ENCODE results near the gene RNF44. TPM values are rescaled to one million over a fixed set of nuclear protein-coding genes. Genes with fewer than 3 reads are reported as not detected.
A peak's percentile ranks its signal among the peaks of the same experiment; 100 is the strongest.

Gene RNF44
- total RNA-seq, 2 donors from 2014 or later = 10.7 to 12.4 TPM

DNA sequence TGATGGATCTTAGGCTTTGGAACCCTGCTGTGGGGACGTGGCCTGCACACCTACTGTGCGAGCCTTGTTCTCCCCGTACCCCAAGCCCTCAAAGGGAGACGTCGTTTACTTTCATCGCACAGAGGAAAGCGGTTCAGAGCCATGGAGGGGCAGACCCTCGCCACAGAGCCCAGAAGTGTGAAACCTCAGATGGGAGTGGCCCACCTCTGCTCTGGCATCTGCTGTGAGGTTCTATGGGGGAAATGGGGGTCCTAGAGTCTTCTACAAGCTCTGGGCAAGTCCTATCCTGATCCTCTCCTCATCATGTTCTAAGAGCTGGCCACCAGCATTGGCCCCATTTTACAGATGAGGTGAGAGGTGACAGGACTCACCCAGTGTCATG is 3.7 kb upstream of the RNF44 start:
- TF ChIP-seq, protein P1, sequence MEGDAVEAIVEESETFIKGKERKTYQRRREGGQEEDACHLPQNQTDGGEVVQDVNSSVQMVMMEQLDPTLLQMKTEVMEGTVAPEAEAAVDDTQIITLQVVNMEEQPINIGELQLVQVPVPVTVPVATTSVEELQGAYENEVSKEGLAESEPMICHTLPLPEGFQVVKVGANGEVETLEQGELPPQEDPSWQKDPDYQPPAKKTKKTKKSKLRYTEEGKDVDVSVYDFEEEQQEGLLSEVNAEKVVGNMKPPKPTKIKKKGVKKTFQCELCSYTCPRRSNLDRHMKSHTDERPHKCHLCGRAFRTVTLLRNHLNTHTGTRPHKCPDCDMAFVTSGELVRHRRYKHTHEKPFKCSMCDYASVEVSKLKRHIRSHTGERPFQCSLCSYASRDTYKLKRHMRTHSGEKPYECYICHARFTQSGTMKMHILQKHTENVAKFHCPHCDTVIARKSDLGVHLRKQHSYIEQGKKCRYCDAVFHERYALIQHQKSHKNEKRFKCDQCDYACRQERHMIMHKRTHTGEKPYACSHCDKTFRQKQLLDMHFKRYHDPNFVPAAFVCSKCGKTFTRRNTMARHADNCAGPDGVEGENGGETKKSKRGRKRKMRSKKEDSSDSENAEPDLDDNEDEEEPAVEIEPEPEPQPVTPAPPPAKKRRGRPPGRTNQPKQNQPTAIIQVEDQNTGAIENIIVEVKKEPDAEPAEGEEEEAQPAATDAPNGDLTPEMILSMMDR (IDR thresholded peaks at IDR 0.05) = no peak
- Histone ChIP-seq H3K9me3 (no peaks in the 10 kb centered on the region), H3K27me3 (no peaks in the 10 kb centered on the region), H3K36me3 (no peaks in the 10 kb centered on the region), H3K4me3 (no peak overlapping the region), H3K4me1 (peaks cover 0 to 43% of the 10 kb centered on the region in 2 donors), H3K27ac (peak overlapping the region in 1 of 2 donors; percentile 81)
- DNase-seq (ENCODE audit: low spot score) = no peak

DNA sequence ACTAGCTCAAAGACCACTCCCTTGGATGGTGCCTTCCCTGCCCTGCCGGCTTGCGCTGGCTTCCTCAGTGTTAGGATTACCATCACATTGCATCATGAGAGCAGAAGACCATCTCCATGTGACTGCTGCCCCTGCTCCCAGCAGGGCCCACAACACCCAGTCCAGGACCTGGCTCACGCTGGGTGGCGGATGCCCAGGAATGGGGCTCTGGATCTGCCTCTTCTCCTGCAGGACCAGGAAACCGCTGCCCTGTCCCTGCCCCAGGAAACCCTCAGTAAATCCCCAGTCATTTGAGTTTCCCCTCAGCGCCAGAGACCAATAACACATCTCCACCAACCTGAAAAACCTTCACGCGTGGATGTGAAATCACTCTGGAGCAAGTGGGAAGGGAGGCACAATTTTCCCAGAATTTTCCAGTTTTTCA is 3.3 kb upstream of the RNF44 start:
- Histone ChIP-seq H3K9me3 (no peaks in the 10 kb centered on the region), H3K27me3 (no peaks in the 10 kb centered on the region), H3K4me1 (peaks cover 0 to 48% of the 10 kb centered on the region in 2 donors), H3K27ac (no peak overlapping the region), H3K36me3 (no peaks in the 10 kb centered on the region), H3K4me3 (no peak overlapping the region)
- TF ChIP-seq, protein P1 (IDR thresholded peaks at IDR 0.05) = no peak
- no peak for DNase-seq (ENCODE audit: low spot score)

DNA sequence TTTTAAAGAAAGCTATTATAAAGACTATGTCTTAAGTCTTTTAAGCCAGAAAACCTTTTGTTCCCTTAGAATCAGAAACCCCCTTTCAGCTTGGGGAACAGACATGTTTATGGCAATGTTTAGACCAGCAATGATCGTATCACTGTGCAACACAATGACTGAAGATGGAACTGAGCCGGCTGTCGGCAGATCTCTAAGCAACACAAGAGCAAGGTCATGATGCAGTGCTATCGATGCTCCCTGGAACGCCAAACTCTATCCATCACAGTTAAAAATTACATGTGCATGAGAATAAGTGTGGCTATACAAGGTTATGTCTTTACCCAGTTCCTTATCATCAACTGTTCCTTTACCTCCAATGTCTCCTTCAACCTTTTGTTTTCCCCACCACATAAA is 1.8 kb upstream of the RNF44 start:
- Histone ChIP-seq H3K27ac (no peak overlapping the region), H3K9me3 (no peaks in the 10 kb centered on the region), H3K27me3 (no peaks in the 10 kb centered on the region), H3K36me3 (no peaks in the 10 kb centered on the region), H3K4me1 (peaks cover 0 to 61% of the 10 kb centered on the region in 2 donors), H3K4me3 (no peak overlapping the region)
- no peak for DNase-seq (ENCODE audit: low spot score)
- TF ChIP-seq, protein P1 (IDR thresholded peaks at IDR 0.05) = no peak

DNA sequence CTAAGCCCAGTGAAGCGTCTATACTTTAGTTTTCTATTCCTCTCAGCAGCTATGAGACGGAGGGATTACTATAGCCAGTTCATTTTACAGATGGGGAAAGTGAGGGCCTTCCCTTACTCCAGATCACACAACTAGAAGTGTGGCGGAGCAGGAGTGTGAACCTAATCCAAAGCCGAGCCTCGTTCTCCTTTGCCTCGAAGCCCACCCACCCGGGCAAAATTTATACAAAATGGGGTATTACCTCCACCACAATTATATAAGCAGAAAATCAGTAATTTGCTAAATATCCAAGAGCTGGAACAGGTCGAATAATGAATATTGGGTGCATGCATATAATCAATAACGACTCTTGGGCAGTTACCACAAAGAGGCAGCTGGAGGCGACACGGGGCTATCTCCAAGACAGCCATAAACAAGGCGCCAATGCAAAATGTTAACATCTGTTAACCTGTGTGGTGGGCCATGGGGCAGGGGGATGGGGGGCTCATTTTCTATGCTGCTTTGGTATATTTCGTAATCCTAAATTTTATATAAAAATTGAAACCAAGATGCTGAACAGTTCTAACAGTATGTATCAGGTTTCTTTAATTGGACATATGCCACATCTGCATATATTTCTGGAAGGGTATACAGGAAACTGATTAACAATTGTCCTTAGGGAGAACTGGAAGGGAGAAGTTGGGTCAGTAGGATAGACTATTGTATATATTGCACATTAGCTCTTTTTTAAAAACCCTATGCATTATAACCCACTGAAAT is 1.2 kb upstream of the RNF44 start:
- Histone ChIP-seq H3K27ac (peak overlapping the region; percentile 98 to 99), H3K36me3 (no peaks in the 10 kb centered on the region), H3K4me3 (peak overlapping the region; percentile 79 to 98), H3K4me1 (peaks cover 0 to 61% of the 10 kb centered on the region in 2 donors), H3K9me3 (no peaks in the 10 kb centered on the region), H3K27me3 (no peaks in the 10 kb centered on the region)
- TF ChIP-seq, protein P1 (IDR thresholded peaks at IDR 0.05) = no peak
- no peak for DNase-seq (ENCODE audit: low spot score)

DNA sequence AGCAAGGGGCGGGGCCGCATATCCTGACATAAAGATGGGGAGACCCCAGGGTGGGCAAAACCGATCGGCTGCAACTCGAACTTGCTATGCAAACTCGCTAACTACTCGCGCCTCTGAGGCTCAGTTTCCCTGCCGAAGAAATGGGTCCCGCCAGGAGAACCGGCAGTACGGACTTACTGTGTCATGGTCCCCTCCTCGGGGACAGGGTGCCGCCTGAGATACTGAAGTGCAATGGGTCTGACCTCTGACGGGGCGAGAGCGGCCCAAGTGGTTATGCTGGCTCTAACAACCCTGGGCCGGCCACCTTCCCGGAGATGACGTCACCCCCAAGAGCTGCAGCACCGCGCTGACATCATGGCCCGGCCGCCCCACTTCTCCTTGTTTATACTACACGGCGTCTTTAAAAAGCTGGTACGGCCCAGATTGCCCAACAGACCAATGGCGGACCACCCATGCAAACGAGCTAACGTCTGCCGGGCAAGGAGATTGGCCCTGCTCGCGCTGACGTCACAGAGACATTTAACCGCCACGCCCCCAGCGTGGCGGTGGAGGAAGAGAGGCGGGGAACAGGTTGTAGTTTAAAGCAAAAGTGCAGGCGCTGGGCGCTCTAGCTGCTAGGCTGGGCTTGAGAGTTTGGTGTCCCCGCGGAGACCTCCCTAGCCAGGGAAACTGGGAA is 490 bp upstream of the RNF44 start:
- H3K9me3 ChIP-seq = no peaks in the 10 kb centered on the region
- H3K27ac ChIP-seq = peak overlapping the region; percentile 98 to 99
- no peaks in the 10 kb centered on the region for H3K36me3 ChIP-seq
- H3K27me3 ChIP-seq = no peaks in the 10 kb centered on the region
- peak; percentile 100 for DNase-seq (ENCODE audit: low spot score)
- peak overlapping the region; percentile 79 to 98 for H3K4me3 ChIP-seq
- TF ChIP-seq, protein P1 (IDR thresholded peaks at IDR 0.05) = no peak
- peaks cover 0 to 66% of the 10 kb centered on the region in 2 donors for H3K4me1 ChIP-seq
